Head of caudate nucleus (tissue), 42 donors: ENCODE measurements around the gene WDR48.

ENCODE experiments used
- DNase-seq, 42 donors: peaks; one replicate each; pipeline versions ENCODE4 v3.0.0 to v3.0.0-alpha.2; 2020 to 2021; ENCODE audit warnings: mixed read lengths in 7 of 42
- intact Hi-C: fragments of 100-400 bp; cut with DNase I; formaldehyde crosslinking; loops from one replicate; pipeline ENCODE4 v1.15.0; 2022

Gene WDR48

GRCh38 chr3:39132096-39133092 is 80.6 kb downstream of the WDR48 start:
- no peak for DNase-seq
- intact Hi-C loops, result no loop called here

DNA sequence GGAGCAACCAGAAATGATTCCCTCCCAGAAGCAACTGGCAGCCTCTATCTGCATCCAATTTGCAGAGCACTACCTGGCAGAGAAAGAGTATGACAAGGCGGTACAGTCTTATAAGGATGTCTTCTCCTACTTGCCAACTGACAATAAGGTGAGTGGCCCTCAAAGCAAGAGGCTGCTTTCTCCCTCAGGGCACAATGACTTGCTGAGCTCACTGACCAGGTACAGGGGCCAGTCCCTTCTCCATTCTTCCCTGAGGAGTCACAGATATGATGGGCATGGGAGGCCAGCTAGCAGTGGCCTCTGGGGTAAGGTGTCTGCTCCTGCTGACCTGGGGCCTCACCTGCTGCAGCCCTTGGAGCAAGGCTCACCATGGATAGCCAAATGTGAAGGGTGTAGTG is 81.3 kb downstream of the WDR48 start:
- intact Hi-C loops, result no loop called here
- no peak for DNase-seq

- peak in 1 of 42 donors; percentile 7 for DNase-seq
- intact Hi-C loops, result no loop called here
Measured at GRCh38 chr3:39133822-39134221, 82.0 kb downstream of the WDR48 start.

DNA sequence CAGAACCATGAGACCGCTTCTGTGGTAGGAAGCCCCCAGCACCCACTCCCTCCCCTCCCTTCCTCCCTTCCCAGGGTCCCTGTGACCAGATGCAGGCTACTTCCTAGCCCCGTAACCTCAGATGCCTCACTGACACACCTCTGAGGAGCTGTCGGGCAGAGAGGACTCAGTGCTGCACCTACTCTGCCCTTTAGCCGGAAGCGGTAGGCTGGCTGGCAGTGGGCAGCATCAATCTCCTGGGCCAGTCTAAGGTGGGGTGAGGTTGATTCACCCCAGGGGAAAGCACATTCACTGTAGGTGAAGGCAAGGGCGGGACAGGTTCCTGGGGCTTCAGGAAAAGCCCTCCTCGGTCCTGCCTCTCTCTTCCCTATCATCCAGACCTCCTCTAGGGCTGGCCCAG is 82.5 kb downstream of the WDR48 start:
- peak in 1 of 42 donors; percentile 2 for DNase-seq
- intact Hi-C loops, result no loop called here

DNA sequence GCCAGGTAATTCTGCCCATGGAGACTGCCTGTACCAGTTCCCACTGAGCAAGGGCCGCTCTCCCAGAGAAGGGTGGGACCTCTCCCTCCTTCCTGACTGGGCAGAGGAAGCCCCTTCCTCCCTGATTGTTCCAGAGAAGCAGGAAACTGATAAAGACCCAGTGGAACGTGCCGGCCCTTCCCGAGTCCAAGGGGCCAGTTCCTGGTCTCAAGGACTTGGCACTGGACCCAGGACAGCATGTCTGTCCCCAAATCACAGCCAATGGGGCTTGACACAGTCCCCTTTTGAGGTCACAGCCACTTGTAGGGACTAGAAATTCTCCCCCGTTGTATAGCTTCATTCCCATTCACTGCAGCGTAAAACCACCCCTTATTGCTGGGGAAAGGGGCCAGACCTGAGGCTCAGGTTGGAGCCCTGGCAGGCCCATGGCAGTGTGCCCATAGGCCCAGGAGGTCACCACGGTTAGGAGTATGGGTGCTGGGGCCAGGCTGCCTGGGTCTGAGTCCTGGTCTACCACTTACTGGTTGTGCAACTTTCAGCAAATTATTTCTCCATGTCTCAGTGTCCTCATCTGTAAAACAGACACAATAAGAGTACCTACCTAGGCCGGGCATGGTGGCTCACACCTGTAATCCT is 83.5 kb downstream of the WDR48 start:
- no peak for DNase-seq
- intact Hi-C loops, result no loop called here

DNA sequence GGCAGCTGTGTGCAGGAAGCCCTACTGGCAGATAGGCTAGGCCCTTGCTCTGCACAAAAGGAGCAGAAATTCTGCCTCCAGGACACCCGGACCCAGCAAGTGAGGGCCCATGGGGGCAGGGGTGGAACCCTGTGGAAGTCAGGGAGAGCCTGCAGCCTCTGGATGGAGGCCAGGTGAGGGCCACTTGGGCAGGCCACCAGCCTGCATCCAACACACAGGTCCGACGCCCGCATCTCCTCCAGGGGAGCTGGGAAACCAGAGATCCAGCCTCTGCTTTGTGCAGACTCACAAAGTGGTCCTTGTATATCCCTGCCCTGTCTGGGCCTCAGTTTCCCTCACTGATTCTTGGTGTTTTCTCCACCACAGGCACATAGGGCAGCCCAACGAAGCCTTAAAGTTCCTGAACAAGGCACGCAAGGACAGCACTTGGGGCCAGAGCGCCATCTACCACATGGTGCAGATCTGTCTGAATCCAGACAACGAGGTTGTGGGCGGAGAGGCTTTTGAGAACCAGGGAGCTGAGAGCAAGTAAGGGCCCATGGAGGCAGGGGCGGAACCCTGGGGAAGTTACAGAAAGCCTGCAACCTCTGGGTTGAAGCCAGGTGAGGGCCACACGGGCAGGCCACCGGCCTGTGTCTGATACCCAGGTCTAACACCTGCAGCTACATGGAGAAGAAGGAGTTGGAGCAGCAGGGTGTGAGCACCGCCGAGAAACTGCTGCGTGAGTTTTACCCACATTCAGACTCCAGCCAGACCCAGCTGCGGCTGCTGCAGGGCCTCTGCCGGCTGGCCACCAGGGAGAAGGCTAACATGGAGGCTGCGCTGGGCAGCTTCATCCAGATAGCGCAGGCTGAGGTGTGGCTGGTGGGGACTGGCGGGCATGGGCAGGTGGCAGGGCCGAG is 85.0 kb downstream of the WDR48 start:
- intact Hi-C loops, result no loop called here
- DNase-seq, result no peak

DNA sequence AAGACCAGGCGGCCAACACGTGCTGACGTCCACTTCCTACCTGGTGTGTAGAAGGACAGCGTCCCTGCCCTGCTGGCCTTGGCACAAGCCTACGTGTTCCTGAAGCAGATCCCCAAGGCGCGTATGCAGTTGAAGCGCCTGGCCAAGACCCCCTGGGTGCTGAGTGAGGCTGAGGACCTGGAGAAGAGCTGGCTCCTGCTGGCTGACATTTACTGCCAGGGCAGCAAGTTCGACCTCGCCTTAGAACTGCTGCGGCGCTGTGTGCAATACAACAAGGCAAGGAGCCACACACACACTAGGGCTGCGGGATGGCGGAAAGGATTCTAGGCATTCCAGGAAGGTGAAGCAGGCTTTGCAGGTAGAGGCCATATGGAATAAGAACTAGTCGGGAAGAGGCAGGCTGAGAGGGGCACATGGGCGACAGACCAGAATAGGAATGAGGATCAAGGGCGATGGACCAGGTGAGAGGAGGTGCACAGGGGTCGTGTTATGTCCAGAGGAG is 85.7 kb downstream of the WDR48 start:
- DNase-seq, result no peak
- intact Hi-C loops, result no loop called here

- peak in 1 of 42 donors; percentile 10 for DNase-seq
- intact Hi-C loops, result no loop called here
Measured at GRCh38 chr3:39137991-39138803, 86.4 kb downstream of the WDR48 start.

DNA sequence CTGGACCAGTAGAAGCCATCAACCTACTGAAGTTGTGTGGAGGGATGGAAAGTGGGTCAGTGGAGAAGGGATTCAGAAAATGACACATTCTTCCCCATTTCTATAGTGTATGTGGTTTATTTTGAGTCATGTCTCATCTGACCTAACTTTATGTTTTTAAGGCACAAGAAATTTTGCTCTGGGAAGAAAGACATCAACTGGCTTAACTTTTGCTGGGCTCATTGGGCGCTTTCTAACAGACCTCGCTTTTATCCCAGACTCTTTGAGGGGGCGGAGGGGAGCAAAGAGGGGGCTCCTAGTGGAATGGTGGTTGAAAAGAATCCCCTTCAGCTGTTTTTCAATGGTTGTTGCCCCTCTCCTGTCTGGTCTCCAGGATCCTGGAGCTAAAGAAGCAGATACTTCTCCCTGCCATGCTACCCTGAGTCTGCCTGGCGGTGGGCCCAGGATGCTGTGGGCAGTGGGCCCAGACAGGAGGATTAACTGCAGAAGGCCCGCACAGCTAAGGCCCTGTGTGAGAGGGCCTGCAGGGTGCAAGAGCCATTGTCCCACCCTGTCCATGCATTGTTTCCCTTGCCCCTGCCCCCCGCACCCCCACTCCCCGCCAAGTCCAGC is 87.1 kb downstream of the WDR48 start:
- DNase-seq, result peak in 37 of 42 donors; percentile 39 to 82 (median 62)
- intact Hi-C loops, result no loop called here

DNA sequence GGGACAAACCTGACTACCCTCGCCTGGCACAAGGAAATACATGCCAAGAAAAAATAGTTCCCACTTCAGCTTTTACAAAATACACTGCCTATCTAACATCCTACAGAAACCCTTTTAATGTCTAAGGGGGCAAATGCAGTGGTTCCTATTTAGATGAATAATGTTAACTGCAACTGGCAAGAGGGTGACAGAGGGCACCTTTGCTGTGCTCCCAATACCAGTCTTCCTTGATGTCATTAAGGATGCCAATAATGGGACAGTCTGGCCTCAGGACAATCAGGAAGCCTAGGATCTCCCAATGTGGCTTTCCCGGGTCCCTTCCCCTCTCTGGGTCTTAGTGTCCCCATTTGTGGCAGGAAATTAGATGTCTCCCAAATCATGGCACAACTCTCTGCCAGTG is 87.6 kb downstream of the WDR48 start:
- intact Hi-C loops, result no loop called here
- DNase-seq, result peak in 1 of 42 donors; percentile 13

- intact Hi-C loops, result no loop called here
- no peak for DNase-seq
Measured at GRCh38 chr3:39140341-39140971, 88.6 kb downstream of the WDR48 start.

DNA sequence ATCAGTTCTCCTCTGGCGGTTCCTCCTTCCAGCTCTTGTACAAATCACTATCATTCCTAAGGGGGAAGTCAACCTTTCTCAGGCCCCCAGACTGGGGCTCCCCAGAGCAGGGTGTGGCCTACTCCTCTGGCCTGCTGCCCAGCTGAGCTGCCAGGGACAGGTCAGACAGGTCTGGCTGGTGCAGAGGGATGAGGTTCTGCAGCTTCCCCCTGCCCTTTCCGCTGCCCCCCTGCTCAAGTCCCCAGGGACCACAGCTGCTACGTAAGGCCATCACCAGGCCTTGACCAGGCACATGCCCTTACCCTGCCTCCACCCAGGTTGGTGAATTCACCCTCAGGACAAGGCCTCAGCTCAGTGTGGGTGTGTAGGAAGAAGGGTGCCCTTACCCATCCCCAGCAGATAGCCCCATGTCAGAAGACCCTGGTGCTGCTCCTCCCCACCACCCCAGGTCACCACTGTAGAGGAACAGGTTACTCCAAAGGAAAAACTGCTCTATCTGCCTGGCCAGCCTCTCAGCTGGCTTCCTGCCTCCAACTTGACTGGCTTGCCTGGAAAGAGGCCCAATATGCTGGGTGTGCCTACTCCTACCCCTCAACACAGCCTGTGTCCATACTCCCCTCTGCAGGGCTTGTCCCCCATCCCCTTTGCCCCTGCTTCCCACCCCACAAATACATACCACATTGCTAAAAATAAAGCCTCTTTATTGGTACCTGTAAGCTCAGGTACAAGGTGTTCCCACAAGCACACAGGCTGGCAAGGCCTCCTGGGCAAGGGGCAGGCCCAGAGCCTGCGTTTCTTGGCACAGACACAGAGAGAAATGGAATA is 89.6 kb downstream of the WDR48 start:
- DNase-seq, result peak in 1 of 42 donors; percentile 15
- intact Hi-C loops, result no loop called here

- intact Hi-C loops, result no loop called here
- DNase-seq, result peak in 1 of 42 donors; percentile 10
Measured at GRCh38 chr3:39142067-39142466, 90.3 kb downstream of the WDR48 start.

DNA sequence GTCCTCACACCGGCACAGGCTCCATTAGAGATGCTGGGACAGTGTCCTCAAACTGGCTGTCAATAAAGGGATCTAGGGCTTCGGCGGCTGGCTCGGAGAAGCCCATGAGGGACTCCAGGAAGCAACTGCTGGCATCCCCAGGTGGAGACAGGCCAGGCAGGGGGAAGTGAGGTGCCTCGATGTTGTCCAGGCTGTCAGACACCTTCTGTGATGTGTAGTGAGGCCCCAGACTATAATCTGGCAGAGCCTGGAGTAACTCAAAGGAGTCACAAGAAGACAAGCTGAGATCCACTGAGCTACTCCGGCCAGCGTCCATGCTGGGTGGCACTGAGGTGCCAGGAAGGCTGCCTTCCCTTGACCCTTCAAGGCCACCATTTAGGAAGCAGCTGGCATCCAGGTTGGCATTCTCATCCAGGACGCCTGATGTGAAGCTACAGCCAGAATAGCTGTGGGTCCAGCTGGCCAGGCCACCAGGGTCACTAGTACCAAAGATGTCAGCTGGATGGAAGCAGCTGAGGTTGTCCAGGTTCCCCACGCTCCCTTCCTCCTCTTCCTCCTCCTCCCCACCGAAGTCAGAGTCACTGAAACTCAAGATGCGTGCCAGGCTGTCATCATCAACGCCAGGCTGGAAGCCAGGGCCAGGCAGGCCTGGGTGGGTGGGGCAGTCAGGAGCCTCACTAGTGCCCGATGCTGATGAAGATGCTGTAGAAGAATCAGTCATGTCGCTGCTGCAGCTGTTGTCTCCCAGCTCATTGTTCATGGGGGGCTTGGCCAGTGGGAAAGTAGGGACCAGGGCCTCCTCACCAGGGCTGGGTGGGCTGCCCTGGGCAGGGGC is 91.5 kb downstream of the WDR48 start:
- intact Hi-C loops, result no loop called here
- peak in 3 of 42 donors; percentile 15 to 43 (median 35) for DNase-seq

DNA sequence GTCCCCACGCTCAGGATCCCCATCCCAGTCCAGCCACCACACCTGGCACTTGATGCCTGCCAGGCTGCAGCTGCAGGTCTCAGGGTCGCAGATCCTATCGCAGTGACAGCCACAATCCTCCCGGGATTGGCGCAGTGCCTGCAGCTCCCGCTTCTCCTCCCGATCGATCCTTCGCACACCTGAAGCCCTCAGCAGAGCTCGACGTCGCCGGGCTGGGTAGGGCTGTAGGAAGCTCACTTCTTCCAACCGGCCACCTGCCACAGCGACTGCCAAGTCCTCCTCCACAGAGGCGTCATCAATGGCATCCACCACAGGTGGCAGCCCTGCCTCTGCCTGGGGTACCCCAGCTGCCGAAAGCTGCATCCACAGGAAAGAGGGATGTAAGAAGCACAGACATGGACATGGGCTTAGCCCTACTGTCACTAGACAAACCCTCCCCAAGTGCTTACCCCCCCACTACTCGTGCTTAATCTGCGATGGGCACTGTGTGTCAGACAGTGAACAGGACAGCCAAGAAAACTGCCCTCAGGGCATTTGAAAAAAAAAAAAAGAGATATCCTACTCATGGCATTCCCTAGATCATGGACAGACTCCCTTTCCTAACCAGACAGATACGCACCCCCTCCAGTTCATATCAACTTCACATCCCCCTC is 92.4 kb downstream of the WDR48 start:
- DNase-seq, result peak in 3 of 42 donors; percentile 15 to 44 (median 34)
- intact Hi-C loops, result no loop called here
